ENCODE data around the gene OR52H1. TPM values are rescaled to one million over a fixed set of nuclear protein-coding genes. Genes with fewer than 3 reads are reported as not detected.

Gene OR52H1
- total RNA-seq, 4 donors from 2014 or later, result 2.1 to 13.8 (median 2.1) TPM; not detected in 1

GRCh38 chr11:5531053-5531831 lies 17.1 kb downstream of the OR52H1 start:
- no peak for TF ChIP-seq CTCF (IDR thresholded peaks at IDR 0.05)
- no peak for TF ChIP-seq POLR2A (IDR thresholded peaks at IDR 0.05)
- DNase-seq, result no peak

GRCh38 chr11:5528495-5528894 lies 19.8 kb downstream of the OR52H1 start:
- no peak for TF ChIP-seq CTCF (IDR thresholded peaks at IDR 0.05)
- TF ChIP-seq POLR2A (IDR thresholded peaks at IDR 0.05), result no peak
- intact Hi-C loops (cut with DNase I; ENCODE audit: low total_unique reads), result no loop called here
- no peak for DNase-seq
- Histone ChIP-seq H3K4me3 (no peak overlapping the region), H3K36me3 (no peaks in the 10 kb centered on the region), H3K9me3 (no peaks in the 10 kb centered on the region), H3K27ac (no peak overlapping the region), H3K4me1 (no peaks in the 10 kb centered on the region), H3K27me3 (no peaks in the 10 kb centered on the region)

More at GRCh38 chr11:5531053-5531831, 17.1 kb downstream of the OR52H1 start:
- no peaks in the 10 kb centered on the region for H3K27me3 ChIP-seq
- no peaks in the 10 kb centered on the region for H3K4me1 ChIP-seq
- no peak overlapping the region for H3K27ac ChIP-seq
- no peaks in the 10 kb centered on the region for H3K9me3 ChIP-seq
- no peaks in the 10 kb centered on the region for H3K36me3 ChIP-seq
- H3K4me3 ChIP-seq, result no peak overlapping the region
- intact Hi-C loops (cut with DNase I; ENCODE audit: low total_unique reads), result no loop called here

DNA sequence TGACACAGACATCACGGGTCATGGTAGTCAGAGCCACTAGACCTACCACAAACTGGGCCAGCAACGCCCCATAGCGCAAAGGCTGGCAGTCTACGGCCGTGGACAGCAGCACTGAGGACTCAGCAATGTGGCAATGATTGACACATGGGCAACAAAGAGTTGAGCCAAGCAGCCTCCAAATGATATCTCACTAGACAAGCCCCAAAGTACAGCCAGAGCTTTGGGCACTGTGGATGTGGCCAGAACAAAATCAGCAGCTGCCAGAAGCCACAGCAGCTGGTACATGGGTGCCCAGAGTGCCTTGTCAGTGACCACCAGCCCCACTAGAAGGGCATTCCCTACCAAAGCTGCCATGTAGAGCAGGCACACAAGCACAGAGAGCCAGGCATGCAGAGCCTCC lies 20.6 kb downstream of the OR52H1 start:
- Histone ChIP-seq H3K4me1 (no peaks in the 10 kb centered on the region), H3K4me3 (no peak overlapping the region), H3K36me3 (no peaks in the 10 kb centered on the region), H3K9me3 (no peaks in the 10 kb centered on the region), H3K27ac (no peak overlapping the region), H3K27me3 (no peaks in the 10 kb centered on the region)
- no peak for TF ChIP-seq CTCF (IDR thresholded peaks at IDR 0.05)
- no peak for TF ChIP-seq POLR2A (IDR thresholded peaks at IDR 0.05)
- intact Hi-C loops (cut with DNase I; ENCODE audit: low total_unique reads), result no loop called here
- DNase-seq, result no peak

DNA sequence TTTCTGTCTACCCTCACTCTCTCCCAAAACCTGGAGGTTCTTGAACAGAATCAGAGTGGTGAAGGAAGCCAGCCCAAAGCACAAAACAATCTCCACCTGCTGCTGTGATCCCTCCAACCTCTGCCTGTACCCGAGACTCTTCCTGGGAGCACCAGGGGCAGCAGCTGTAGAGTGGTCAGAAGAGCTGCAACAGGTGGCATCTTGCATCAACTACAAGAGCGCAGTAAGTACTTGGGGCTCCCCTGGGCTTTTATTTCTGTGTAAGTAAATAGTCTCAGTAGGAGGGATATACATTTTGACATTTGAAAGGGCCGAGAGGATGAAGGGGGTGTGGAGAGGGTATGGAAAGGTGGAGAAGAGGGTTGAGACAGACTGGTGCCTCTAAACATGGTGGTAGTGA lies 23.6 kb downstream of the OR52H1 start:
- Histone ChIP-seq H3K27me3 (no peaks in the 10 kb centered on the region), H3K27ac (no peak overlapping the region), H3K4me3 (no peak overlapping the region), H3K36me3 (no peaks in the 10 kb centered on the region), H3K9me3 (no peaks in the 10 kb centered on the region), H3K4me1 (no peaks in the 10 kb centered on the region)
- TF ChIP-seq POLR2A (IDR thresholded peaks at IDR 0.05) (no peak), CTCF (IDR thresholded peaks at IDR 0.05) (no peak)
- no peak for DNase-seq
- intact Hi-C loops (cut with DNase I; ENCODE audit: low total_unique reads), result no loop called here

- Histone ChIP-seq H3K27me3 (no peaks in the 10 kb centered on the region), H3K36me3 (no peaks in the 10 kb centered on the region), H3K4me3 (no peak overlapping the region), H3K9me3 (no peaks in the 10 kb centered on the region), H3K4me1 (no peaks in the 10 kb centered on the region), H3K27ac (no peak overlapping the region)
- TF ChIP-seq CTCF (IDR thresholded peaks at IDR 0.05) (no peak), POLR2A (IDR thresholded peaks at IDR 0.05) (no peak)
- intact Hi-C loops (cut with DNase I; ENCODE audit: low total_unique reads), result no loop called here
- no peak for DNase-seq
Measured at GRCh38 chr11:5522308-5522707, 26.0 kb downstream of the OR52H1 start.

All from uterus (tissue), 4 donors.